Hepatocyte (in vitro differentiated cells): ENCODE results near the gene SLC39A13. TPM values are rescaled to one million over a fixed set of nuclear protein-coding genes. Genes with fewer than 3 reads are reported as not detected.

Experiments
- DNase-seq: peaks from one replicate; pipeline ENCODE4 v3.0.0-alpha.2; 2016; ENCODE audit warnings: low spot score
- H2AFZ ChIP-seq: fragments of 200-600 bp; sonication (generic); 2 replicates; pipeline ENCODE4 v1.6.0; 2016; ENCODE audit warnings: antibody characterized with exemption, mild to moderate bottlenecking
- H3K27ac ChIP-seq: fragments of 200-600 bp; sonication (generic); 2 replicates; pipeline ENCODE4 v1.5.1; 2016; ENCODE audit warnings: mild to moderate bottlenecking
- H3K27me3 ChIP-seq: fragments of 200-600 bp; sonication (generic); 2 replicates; pipeline ENCODE4 v1.6.1; 2016
- H3K36me3 ChIP-seq: fragments of 200-600 bp; sonication (generic); replicated peaks from 2 replicates; pipeline ENCODE4 v1.5.1; 2016; ENCODE audit warnings: low read depth; ENCODE audit not compliant: insufficient read depth
- H3K4me1 ChIP-seq: fragments of 200-600 bp; sonication (generic); 2 replicates; pipeline ENCODE4 v1.5.1; 2016; ENCODE audit warnings: mild to moderate bottlenecking, moderate library complexity; ENCODE audit not compliant: insufficient read depth
- H3K4me2 ChIP-seq: fragments of 200-600 bp; sonication (generic); 2 replicates; pipeline ENCODE4 v1.6.0; 2016
- H3K4me3 ChIP-seq: fragments of 200-600 bp; sonication (generic); 2 replicates; pipeline ENCODE4 v1.5.1; 2016; ENCODE audit warnings: mild to moderate bottlenecking
- H3K79me2 ChIP-seq: fragments of 200-600 bp; sonication (generic); 2 replicates; pipeline ENCODE4 v1.6.0; 2017; ENCODE audit warnings: mild to moderate bottlenecking
- H3K9me2 ChIP-seq: fragments of 200-600 bp; sonication (generic); replicated peaks from 2 replicates; pipeline ENCODE4 v1.6.0; 2017; ENCODE audit warnings: mild to moderate bottlenecking; ENCODE audit not compliant: insufficient read depth
- H3K9me3 ChIP-seq: fragments of 200-600 bp; sonication (generic); 2 replicates; pipeline ENCODE4 v1.5.1; 2016; ENCODE audit warnings: low read depth, mild to moderate bottlenecking
- H4K20me1 ChIP-seq: fragments of 200-600 bp; sonication (generic); 2 replicates; pipeline ENCODE4 v1.6.0; 2016; ENCODE audit warnings: mild to moderate bottlenecking; ENCODE audit not compliant: insufficient read depth, poor library complexity, severe bottlenecking
- CTCF ChIP-seq: fragments of 200-600 bp; sonication (generic); IDR thresholded peaks from 2 replicates; pipeline ENCODE4 v1.5.1; 2016; ENCODE audit warnings: antibody characterized with exemption, mild to moderate bottlenecking; ENCODE audit not compliant: poor library complexity
- EZH2 ChIP-seq: fragments of 200-600 bp; sonication (generic); IDR thresholded peaks from 2 replicates; pipeline ENCODE4 v1.6.1; 2016; ENCODE audit warnings: antibody characterized with exemption, mild to moderate bottlenecking, borderline replicate concordance
- EZH2phosphoT487 ChIP-seq: fragments of 200-600 bp; sonication (generic); IDR thresholded peaks from one replicate; pipeline ENCODE4 v1.6.1; 2018; ENCODE audit warnings: antibody characterized with exemption, mild to moderate bottlenecking, low read depth, moderate library complexity; ENCODE audit not compliant: unreplicated experiment, severe bottlenecking
- WGBS: methylation state at CpG from one replicate; pipeline ENCODE4 v1.1.6; 2016; ENCODE audit warnings: low lambda C conversion rate; ENCODE audit errors: missing lambda C conversion rate; 5-methylcytosine and 5-hydroxymethylcytosine counted together
- polyA plus RNA-seq: library from polyadenylated mRNA; unstranded; fragments of >200 nt; fragmentation: Nextera tagmentation; extraction: Ambion mirVana; gene quantifications from 2 replicates; pipeline ENCODE4 v1.2.1, GENCODE V29; 2016
- total RNA-seq: library from RNA; depleted of rRNA; stranded (reverse); fragments of >200 nt; gene quantifications from 2 replicates; pipeline ENCODE4 v1.2.3, GENCODE V29; 2014

The SLC39A13 gene
- total and polyA plus RNA-seq, 2 experiments from 2014 or later, result 72.3 to 118 TPM

DNA sequence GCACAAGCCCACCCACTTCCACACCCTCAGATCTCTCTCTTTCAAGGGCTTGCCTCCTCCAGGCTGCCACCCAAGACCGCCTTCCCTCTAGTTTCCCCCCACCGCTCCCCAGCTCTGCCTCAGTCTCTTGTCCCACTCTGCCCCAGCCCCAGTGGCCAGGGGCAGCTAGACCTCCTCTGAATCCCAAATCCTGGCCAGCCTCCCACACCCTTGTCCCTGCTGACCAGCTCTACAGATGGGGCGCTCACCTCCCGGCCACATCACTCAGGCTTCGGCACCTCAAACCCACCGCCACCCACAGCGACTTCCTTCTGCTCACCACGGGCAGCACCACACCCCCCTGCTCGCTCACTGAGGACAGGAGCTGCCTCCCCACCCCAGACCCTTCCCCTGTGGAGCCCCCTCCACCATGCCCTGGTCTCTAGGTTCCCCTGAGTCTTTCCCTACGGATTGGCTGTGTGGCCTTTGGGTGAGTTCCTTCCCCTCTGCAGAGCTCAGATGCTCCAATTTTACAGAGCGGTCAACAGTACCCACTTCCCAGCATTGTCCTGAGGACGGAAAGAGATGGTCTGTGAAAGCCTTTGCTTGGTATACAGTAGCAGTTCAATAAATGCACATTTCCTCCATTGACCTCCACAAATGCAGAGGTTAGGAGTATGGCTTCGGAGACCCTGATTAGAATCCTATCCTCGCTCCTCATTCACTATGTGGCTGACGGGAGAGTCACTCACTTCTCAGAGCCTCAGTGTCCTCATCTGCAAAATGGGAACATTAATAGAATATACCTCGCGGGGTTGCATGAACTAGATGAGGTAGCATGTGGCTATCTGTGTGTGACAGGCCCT, 18.6 kb upstream of the SLC39A13 start:
- DNase-seq, result no peak
- H3K9me3 ChIP-seq, result no peaks in the 10 kb centered on the region
- no peak overlapping the region for H3K27ac ChIP-seq
- no peaks in the 10 kb centered on the region for H3K27me3 ChIP-seq
- no peak overlapping the region for H3K4me3 ChIP-seq
- no peak overlapping the region for H2AFZ ChIP-seq
- no peaks in the 10 kb centered on the region for H3K4me1 ChIP-seq
- WGBS, result 94% methylated on average over 15 of the region's 17 CpGs
- H3K79me2 ChIP-seq, result no peaks in the 10 kb centered on the region
- H3K36me3 ChIP-seq, result no peaks in the 10 kb centered on the region
- H4K20me1 ChIP-seq, result no peaks in the 10 kb centered on the region
- H3K9me2 ChIP-seq, result no peaks in the 10 kb centered on the region
- H3K4me2 ChIP-seq, result no peak overlapping the region
- TF ChIP-seq CTCF (no peak), EZH2phosphoT487 (no peak), EZH2 (no peak)

- Histone ChIP-seq H3K4me2 (no peak overlapping the region), H3K9me2 (no peaks in the 10 kb centered on the region), H3K36me3 (no peaks in the 10 kb centered on the region), H3K9me3 (no peaks in the 10 kb centered on the region), H4K20me1 (no peaks in the 10 kb centered on the region), H3K79me2 (no peaks in the 10 kb centered on the region), H3K27ac (no peak overlapping the region), H2AFZ (no peak overlapping the region), H3K27me3 (no peaks in the 10 kb centered on the region), H3K4me3 (no peak overlapping the region), H3K4me1 (no peaks in the 10 kb centered on the region)
- no peak for DNase-seq
- WGBS, result 88% methylated on average over 6 of the region's 6 CpGs
- TF ChIP-seq CTCF (no peak), EZH2 (no peak)
These were observed 18.0 kb upstream of the SLC39A13 start for GRCh38 chr11:47390422-47390760.

DNA sequence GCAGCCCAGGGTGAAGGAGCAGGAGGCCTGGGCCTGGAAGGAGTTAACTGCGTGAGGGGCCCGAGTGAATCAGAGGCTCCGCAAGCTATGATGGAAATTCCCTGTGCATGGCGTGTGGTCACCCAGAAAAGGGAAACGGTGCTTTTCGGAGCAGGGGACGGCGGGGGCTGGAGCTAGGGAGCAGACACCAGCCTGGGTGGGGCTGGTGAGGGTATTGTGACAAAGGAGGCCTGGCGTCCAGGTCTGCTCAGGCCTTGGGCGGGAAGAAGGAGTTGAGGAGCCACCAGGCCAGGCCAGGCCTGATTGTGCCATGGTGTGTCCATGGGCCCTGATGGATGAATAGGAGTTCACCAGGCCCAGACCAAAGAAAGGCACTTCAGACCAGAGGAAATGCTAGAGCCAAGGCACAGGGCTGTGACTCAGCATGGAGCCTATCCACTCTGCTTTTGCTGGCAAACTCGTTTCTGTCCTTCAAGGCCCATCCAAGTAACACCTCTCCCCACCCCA, 17.3 kb upstream of the SLC39A13 start:
- no peaks in the 10 kb centered on the region for H3K36me3 ChIP-seq
- H2AFZ ChIP-seq, result no peak overlapping the region
- H3K9me2 ChIP-seq, result no peaks in the 10 kb centered on the region
- TF ChIP-seq EZH2phosphoT487 (no peak), EZH2 (no peak), CTCF (no peak)
- no peaks in the 10 kb centered on the region for H3K27me3 ChIP-seq
- H3K4me3 ChIP-seq, result no peak overlapping the region
- H3K4me1 ChIP-seq, result no peaks in the 10 kb centered on the region
- H3K79me2 ChIP-seq, result no peaks in the 10 kb centered on the region
- no peaks in the 10 kb centered on the region for H3K9me3 ChIP-seq
- H3K27ac ChIP-seq, result no peak overlapping the region
- H3K4me2 ChIP-seq, result no peak overlapping the region
- 91% methylated on average over 11 of the region's 11 CpGs for WGBS
- H4K20me1 ChIP-seq, result no peaks in the 10 kb centered on the region
- DNase-seq, result no peak
